GM21737 (cell line): ENCODE data around the gene PCBP3.

Source experiments
- ATAC-seq: cut with Tn5 transposase; IDR thresholded peaks from one replicate; pipeline ENCODE4 v1.9.1; 2021; ENCODE audit warnings: mild to moderate bottlenecking, moderate library complexity; ENCODE audit not compliant: unreplicated experiment

The PCBP3 gene

DNA sequence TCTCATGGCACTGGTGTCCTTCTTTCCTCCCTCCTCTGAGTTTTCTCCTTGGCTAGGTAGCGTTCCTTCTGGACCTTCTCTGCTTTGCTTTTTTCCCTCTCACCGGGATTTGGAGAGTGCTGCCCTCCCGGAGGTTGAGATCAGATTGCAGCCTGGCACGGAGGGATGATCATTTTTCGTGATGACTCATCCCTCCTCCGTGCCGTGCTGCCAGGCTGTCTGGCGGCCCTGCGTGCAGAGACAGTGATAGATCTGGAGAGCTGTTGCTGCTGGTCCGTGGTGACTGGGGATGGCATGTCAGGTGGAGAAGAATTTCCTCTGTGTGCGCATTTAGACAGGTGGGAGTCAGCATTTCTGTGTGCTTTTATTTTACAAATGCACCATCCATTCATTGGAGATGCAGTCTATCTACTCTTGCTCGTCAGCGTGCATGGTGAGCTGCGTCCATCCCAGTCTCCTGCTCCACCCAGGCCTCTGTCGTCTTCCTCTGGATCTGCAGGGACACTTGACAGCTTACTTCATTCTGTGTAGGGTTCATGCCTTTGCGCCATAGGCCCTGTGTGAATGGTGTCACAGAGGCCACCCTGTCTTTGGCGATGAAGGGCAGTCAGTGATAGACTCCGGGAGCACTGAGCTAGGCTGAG, 104.4 kb downstream of the PCBP3 start:
- no peak for ATAC-seq

DNA sequence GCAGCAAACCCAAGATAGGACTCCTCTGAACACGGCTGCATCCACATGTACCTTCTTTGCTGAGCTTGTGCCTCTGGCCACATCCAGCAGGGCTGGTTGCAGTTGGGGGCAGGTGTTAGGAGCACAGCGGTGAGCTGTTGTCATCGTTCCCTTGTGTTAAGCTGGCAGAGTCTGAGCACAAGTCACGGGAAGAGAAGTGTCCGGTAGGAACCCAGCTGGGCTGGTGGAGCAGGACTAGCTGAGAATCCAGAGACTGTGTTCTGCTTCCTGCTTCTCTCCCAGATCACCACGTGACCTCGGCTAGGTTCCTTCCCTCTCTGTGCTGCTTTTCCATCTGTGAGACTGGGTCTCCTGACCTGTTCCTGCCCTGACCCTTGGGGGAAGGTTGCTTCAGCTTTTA, 105.1 kb downstream of the PCBP3 start:
- ATAC-seq: no peak

DNA sequence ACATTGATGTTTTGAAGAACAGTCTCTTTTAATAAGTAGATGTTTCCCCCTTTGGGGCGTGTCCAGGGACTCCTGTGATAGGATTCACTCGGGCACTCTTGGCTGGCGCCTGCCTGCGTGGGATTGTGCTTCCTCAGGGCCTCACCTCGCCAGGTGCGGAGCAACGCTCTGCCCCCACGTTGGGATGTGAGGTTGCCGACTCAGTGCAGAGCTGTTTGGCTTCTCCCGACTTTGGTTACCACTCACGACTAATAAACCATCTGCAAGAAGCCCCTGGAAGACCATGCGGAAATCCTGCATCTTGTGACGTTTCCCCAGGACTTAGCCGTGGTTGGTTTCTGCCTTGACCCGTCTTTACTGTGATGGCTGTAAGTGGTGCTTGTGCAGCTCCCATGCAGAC, 106.4 kb downstream of the PCBP3 start:
- ATAC-seq: no peak

DNA sequence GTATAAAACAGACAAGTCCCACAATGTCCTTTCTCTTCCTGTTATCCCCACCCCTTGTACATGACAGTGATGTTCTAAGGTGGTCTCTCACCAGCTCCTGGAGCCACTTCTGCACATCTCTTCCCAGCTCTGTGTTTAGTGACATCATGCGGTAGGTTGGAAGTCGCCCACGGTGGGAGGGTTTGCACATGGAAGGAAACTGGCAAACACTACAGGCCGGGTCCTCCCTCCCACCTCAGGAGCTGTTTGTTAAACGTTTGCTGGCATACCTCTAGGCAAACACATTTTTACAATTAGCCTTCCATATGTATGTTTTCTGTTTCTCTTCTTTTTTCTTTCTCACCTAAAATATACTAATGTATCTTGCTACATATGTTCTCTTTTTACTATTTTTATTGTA, 107.4 kb downstream of the PCBP3 start:
- no peak for ATAC-seq

DNA sequence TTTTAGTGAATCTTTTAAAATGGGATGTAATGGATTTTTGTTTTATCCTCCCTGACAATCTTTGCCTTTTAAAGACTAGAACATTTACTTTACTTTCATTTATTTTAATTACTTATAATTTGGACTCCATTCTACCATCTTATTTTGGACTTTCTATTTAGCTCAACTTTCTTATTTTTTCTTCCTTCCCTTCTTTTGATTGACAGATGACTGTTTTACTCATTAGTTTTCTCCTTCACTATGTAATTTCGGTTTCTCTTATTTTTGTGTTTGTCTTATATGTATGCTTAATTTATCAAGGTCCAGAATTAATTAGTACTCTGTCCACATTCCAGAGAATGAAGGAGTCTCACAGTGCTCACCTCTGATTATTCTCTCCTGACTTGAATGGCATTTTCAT, 109.9 kb downstream of the PCBP3 start:
- no peak for ATAC-seq

DNA sequence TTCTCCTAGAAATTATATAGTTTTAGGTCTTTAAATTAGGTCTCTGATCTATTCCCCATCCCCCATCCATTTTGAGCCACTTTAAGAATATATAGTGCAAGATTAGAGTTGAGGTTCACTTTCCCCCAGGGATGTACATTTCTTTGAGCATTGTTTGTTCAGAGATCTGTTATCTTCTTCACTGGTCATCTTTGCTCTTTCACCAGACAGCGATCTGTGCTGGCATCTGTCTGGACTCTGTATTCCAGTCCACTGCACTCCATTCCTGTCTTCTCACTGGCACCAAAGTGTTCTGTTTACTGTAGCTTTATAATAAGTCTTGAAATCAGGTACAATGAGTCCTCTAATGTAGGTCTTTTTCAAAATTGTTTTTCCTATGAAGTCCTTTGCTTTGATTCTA, 112.5 kb downstream of the PCBP3 start:
- ATAC-seq: no peak

DNA sequence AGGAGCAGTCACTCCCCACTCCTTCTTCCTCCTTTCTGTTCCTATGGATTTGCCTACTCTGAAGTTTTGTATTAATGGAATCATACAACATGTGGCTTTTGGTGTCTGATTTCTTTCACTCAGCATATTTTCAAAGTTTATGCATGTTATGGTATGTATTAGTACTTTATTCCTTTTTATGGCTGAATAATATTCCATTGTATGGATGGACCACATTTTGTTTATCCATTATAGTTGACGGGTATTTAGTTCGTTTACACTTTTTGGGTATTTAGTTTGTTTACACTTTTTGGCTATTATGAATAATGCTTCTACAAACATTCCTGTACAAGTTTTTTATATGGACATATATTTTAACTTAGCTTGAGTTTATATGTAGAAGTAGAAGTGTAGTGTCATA, 113.1 kb downstream of the PCBP3 start:
- no peak for ATAC-seq

DNA sequence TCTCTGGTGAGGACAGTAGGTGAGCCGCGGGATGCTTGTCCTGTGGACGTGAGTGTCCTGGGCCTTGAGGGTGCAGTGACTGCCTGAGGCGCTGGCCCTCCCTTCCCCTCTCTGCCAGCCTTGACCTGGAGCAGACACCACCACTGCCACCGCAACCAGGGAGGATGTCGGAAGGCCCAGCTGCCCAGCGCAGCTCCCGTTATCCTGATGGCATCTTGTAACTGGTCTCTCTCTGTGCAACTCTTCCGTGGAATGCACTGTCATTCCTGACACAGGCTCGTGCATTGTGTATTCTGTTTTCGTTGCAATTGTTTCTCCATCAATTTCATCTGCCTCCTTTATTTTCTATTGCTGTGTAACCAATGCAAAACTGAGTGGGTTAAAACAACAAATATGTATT, 118.2 kb downstream of the PCBP3 start:
- ATAC-seq: no peak

DNA sequence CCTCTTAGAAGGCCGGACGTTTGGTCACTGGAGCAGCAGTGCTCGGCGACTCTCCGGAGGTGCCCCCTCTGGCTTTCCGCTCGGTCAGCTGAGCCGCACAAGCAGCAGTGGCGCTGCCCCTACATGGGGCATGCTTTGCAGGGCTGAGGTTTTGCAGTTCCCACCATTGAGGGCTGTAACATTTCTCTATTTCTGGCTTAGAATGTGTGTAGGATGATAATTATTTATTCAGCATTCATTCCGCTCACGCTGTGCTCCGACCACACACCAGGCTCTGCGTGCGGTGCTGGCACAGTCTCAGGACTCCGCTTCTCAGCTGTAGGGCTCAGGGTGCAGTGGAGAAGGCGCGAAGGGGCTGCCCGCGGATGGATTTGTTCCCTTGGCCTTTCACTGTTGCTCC, 119.5 kb downstream of the PCBP3 start:
- ATAC-seq: no peak

DNA sequence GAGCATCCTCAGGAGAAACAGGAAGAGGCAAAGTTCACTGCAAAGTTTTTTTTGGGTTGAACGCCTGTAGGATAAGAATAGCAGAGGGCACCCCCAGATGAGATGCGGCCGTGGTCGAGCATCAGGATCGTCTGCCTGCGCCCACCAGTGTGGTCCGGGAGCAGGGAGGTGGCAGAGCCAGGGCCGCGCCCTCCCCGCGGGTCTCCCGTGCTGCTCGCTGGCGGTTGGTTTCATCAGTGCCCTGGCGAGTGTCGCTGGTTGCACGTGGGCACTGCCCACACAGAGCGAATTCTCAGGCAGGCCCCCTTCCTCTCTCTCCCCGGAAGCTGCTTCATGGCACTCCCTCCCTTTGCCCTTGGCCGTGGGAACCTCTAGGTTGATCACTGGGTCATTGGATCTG, 120.0 kb downstream of the PCBP3 start:
- ATAC-seq: no peak

DNA sequence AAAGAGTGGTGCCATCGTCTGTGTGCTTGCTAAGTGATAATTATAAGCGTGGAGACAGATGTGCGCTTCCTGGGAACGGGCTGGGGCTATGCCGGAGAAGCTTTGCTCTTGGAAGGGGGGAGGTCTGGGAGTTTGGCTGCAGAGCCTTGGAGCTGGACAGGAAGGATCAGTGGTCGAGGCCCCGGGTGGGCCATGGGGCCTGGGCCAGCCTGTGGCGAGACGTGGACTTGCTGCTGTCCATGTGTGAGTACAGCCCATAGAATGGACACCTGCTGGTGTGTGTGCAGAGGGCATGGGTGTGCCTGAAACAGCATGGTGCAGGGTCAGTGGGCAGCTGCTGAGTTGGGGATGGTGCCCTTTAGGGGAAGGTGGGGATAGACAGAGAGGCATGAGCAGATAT, 121.3 kb downstream of the PCBP3 start:
- ATAC-seq: no peak

DNA sequence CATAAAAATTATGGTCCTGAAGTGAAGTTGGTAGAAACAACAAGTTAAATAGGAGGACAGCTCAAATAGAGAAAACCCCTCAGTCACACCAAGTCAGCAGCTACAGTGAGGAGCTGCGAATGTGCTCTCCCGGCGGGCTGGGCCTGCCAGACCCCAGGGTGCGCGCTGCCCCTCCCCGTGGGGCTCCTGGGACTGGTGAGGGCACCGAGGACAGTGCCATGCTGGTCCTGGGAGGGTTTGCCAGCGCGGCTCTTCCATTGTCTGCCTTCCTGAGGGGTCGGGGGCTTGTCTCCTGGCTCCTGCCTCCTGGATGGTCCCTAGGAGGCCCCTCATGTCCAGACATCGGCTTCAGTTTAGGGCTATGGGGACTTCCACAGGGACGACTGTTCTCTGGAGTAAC, 121.8 kb downstream of the PCBP3 start:
- ATAC-seq: no peak

DNA sequence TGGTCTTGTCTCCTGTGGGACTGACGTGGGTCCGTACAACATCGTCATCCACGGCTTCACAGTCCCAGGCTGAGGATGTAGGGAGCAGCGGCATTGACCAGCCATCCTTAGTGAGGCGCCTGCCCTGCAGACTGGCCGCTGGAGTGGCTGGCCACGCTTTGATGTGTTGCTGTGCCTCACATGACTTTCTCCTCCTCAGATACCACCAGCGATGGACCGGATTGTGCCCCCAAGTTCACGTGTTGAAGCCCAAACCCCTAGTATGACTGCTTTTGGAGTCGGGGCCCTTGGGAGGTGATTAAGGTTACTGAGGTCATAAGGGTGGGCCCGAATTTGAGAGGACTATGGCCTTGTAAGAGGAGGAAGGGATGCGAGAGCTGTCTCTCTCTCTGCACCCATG, 122.5 kb downstream of the PCBP3 start:
- no peak for ATAC-seq

DNA sequence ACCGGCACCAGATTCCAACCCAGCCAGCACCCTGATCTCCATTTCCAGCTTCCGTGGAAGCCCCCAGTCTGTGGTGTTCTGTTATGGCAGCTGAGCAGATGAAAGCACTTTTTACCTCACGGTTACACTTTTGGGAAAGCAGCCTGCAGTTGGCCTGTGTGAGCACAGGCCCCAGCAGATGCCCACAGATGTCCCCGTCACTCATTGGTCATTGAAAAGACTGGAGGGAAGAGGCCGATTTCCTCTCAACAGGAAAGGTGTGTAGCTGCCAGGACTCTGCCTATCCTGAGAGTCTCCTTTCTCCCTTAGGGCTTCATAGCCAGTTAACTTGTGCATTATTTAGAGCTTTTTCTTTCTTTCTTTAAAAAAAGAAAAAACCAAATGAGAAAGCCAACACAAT, 123.0 kb downstream of the PCBP3 start:
- ATAC-seq: no peak

DNA sequence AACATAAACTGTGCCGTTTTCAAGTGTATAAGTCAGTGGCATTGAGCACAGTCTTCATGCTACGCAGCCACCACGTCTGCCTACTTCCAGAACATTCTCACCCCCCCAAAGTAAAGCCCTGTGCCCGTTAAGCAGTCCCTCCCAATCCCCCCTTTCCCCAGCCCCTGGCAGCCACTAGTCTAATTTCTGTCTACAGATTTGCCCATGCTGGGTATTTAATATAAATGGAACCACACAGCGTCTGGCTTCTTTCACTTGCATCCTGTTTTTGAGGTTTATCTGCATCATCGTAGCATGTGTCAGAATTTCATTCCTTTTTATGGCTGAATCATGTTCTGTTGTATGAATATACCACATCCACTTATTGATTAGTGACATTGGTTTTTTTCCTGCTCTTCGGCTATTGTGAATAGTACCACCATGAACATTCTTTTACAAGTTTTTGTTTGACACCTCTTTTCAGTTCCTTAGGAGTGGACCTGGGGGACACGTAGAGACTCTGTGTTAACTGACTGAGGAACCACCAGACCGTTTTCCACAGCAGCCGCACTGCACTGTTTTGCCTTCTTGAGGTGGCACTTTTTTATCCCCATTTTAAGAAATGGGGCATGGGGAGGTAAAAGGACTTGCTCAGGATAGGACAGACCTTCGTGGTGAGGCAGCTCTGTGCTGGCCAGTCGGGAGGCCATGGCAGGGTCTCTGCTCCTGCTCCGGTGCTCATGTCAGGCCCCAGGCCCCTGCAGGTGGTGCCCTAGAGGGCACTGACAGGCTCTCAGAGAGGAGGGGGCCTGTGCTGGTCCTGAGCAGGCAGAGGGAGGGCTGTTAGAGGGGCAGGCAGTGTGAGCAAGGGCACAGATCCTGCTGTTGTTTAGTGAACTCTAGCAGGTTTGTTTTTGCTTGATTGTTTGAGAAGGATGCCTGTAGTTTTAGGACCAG, 123.8 kb downstream of the PCBP3 start:
- no peak for ATAC-seq

DNA sequence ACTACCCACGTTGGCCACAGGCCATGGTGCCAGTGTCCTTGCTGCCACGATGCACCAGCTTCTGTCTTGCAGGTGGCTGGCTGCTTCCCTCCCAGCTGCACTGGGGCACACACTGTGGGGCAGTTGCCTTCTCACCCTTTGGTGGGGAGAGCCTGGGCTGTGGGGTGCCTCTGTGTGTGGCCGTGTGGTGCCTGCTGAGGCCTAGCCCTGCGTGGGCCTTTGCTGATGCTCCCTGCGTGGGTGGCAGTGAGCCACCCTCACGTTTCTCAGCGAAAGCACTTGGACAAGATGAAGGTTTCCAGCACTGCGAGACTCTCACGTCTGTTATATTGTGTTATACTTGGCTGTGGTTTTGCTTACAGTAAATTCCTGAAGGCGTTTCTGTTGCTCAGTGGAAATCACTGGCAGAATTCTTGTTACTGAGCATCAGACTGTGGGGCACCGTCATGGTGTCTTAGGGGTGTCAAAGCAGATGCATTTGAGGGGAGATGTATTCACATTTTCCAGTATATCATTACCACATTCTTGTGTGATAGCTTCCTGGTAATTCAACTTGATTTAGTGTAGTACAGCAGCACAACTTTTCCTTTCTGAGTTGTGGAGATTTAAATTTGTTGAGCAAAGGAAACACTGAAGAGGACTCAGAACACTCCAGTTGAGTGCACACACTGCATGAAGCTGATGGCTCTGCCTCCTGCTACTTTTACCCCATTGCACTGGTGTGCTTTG, 124.7 kb downstream of the PCBP3 start:
- ATAC-seq: no peak

DNA sequence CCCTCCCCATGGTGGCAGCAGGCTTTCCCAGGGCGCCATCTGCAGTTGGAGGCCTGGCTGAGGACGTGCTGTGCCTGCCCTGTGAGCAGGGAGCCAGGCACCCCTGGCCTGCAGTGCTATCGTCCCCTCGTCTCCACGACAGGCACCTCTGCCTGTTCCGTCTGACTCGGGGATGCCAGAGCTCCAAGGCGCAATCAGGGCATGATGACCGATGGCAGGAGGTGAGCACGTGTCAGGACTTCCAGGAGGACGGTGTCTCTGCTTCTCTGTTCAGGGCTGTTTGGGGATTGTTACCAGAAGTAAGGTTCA, 125.2 kb downstream of the PCBP3 start:
- no peak for ATAC-seq

DNA sequence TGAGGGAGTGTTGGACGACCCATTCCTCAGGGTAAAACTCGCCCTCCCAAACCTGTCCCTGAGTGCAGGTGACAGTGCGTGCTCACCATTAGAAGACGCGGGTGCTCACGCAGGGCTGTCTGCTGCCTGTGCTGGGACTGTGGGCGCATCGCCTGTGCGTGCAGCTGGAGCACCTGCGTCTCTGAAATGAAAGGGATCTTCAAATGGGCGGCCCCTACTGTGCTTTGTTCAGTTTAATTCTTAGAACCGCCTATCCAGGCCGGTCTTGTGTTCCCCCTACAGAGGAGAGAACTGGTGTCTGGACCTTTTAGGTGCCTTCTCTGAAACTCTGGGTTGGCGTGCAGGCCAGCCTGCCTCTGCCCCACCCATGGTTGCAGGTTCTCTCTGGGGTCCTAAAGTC, 125.8 kb downstream of the PCBP3 start:
- ATAC-seq: no peak

DNA sequence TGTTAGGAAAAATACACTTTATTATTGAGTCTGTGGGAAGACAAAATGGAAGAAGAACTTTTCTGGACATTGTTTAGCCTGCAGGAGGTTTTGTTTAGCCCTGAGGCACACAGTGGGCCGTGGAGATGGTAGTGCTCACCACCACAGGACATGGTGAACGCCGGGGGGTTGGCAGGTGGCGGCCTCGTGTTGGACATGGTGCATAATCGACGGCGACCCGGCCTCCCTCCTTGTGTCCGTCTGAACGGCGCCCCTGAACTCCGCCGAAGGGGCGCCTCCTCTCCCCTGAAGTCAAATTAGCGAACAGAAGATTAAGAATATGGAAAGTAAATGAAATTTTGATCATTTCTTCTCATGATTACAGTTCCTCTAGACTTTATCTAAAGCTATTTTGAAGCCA, 126.4 kb downstream of the PCBP3 start:
- no peak for ATAC-seq

DNA sequence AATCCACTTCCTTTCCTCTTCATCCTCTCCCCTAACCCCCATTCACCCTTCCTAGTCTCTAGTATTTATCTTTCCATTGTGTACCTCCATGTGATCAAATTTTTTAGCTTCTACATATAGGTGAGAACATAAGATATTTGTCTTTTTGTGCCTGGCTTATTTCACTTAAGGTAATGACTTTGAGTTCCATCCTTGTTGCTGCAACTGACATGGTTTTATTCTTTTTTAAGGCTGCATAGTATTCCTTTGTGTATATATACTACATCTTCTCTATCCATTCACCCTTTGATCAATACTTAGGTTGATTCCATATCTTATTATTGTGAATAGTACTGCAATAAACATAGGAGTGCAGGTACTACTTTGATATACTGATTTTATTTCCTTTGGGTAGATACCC, 128.7 kb downstream of the PCBP3 start:
- no peak for ATAC-seq

DNA sequence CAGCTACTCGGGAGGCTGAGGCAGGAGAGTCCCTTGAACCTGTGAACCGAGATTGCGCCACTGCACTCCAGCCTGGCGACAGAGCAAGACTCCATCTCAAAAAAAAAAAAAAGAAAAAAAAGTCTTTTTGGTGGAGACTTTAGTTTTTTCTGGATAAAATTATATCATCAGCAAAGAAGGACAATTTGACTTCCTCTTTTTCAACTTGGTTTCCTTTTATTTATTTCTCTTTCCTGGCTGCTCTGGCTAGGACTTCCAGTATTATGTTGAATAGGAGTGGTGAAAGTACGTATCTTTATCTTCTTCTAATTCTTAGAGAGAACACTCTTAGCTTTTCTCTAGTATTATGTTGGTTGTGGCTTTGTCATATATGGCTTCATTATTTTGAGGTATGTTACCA, 130.8 kb downstream of the PCBP3 start:
- no peak for ATAC-seq

DNA sequence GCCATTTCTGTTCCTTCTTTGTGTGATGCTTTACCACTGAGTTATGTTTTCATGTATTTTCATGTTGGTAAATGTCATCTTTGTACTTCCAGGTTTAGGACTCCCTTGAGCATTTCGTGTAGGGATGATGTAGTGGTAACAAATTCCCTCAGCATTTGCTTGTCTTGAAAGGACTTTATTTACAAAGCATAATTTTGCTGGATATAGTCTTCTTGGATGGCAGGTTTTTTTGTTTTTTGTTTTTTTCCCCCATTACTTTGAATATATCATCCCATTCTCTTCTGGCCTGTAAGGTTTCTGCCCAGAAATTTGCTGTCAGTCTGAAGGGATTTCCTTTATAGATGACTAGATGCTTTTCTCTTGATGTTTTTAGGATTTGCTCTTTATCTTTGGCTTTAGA, 133.4 kb downstream of the PCBP3 start:
- no peak for ATAC-seq
